Aorta (tissue), 5 donors: Measurements from ENCODE around the gene MIAT. TPM values are rescaled to one million over a fixed set of nuclear protein-coding genes. Genes with fewer than 3 reads are reported as not detected.

Experiments
- ATAC-seq: fragments of 200-7000 bp; cut with Tn5 transposase; one replicate; pipeline ENCODE4 v1.9.1; 2022; ENCODE audit warnings: moderate library complexity; ENCODE audit not compliant: low FRiP score
- DNase-seq, 2 donors: peaks; one replicate each; pipeline ENCODE4 v3.0.0-alpha.2; 2020
- H3K27ac ChIP-seq, 2 donors: one replicate each; pipeline ENCODE4 v1.5.1; 2013; ENCODE audit warnings: low read length in 2 of 2, mild to moderate bottlenecking in 2 of 2, moderate library complexity in 2 of 2, control low read depth in 1 of 2, inconsistent platforms in 1 of 2, low read depth in 1 of 2
- H3K27me3 ChIP-seq, 2 donors: one replicate each; pipeline ENCODE4 v1.6.1; 2013; ENCODE audit warnings: control low read depth in 1 of 2, low read length in 1 of 2, mild to moderate bottlenecking in 1 of 2, moderate library complexity in 1 of 2; ENCODE audit not compliant: insufficient read depth in 2 of 2, control insufficient read depth in 1 of 2
- H3K36me3 ChIP-seq, 2 donors: one replicate each; pipeline ENCODE4 v1.6.1; 2013; ENCODE audit warnings: control low read depth in 1 of 2, low read length in 1 of 2, mild to moderate bottlenecking in 1 of 2; ENCODE audit not compliant: insufficient read depth in 2 of 2, control insufficient read depth in 1 of 2
- H3K4me1 ChIP-seq, 2 donors: one replicate each; pipeline ENCODE4 v1.6.1; 2013; ENCODE audit warnings: low read length in 2 of 2, control low read depth in 1 of 2, mild to moderate bottlenecking in 1 of 2, moderate library complexity in 1 of 2; ENCODE audit not compliant: insufficient read depth in 2 of 2, control insufficient read depth in 1 of 2
- H3K4me3 ChIP-seq, 2 donors: one replicate each; pipeline ENCODE4 v1.5.1; 2013; ENCODE audit warnings: low read length in 2 of 2, control low read depth in 1 of 2, mild to moderate bottlenecking in 1 of 2
- H3K9me3 ChIP-seq: one replicate; pipeline ENCODE4 v1.6.1; 2013; ENCODE audit warnings: mild to moderate bottlenecking, low read length; ENCODE audit not compliant: control insufficient read depth
- WGBS, 2 donors: extraction: QIAGEN DNeasy Blood & Tissue Kit; methylation state at CpG; one replicate each; pipeline ENCODE4 v1.1.7; 2013; 5-methylcytosine and 5-hydroxymethylcytosine counted together
- intact Hi-C, 2 donors: fragments of 100-400 bp; cut with DNase I; formaldehyde crosslinking; loops; one replicate each; pipeline versions ENCODE4 v1.14.2 to v1.15.0; 2022
- polyA plus RNA-seq, 2 donors: library from polyadenylated mRNA; stranded (reverse); fragments of 200-250 nt; gene quantifications; one replicate each; pipeline ENCODE4 v1.2.3, GENCODE V29; 2013
- total RNA-seq, 2 donors: library from RNA; stranded (reverse); fragmentation: NEBNext Ultra II Directional; extraction: Animal tissue kit (Norgen Biotek cat#: 25700); gene quantifications; one replicate each; pipeline ENCODE4 v1.2.1, GENCODE V29; 2021
- donor health status: healthy with polysubstance abuse.
- donor health status: Bipolar disorder and iron deficiency.
- donor health status: DM: no; HTN: no; CAD: no.
- donor health status: DM: no; HTN: no; CAD: no.
- donor health status: DM: yes; HTN: yes; CAD: no.

Gene MIAT
- total and polyA plus RNA-seq, 4 donors: 0.28 to 5.0 (median 1.6) TPM; not detected in 1

- no peaks in the 10 kb centered on the region for H3K36me3 ChIP-seq
- 98% methylated on average over 5 of the region's 5 CpGs for WGBS, 2 donors
These were observed 61.1 kb downstream of the MIAT start for GRCh38 chr22:26718488-26718887.

GRCh38 chr22:26718905-26719304, 61.5 kb downstream of the MIAT start:
- Histone ChIP-seq H3K9me3 (no peaks in the 10 kb centered on the region), H3K27me3 (no peaks in the 10 kb centered on the region), H3K27ac (no peak overlapping the region), H3K36me3 (no peaks in the 10 kb centered on the region), H3K4me1 (peaks cover 0 to 1% of the 10 kb centered on the region in 2 donors), H3K4me3 (no peak overlapping the region)
- DNase-seq (no peak), ATAC-seq (no peak)
- 20 to 26% methylated on average over 4 of the region's 4 CpGs for WGBS, 2 donors
- intact Hi-C loops: no loop called here

More at GRCh38 chr22:26718488-26718887, 61.1 kb downstream of the MIAT start:
- DNase-seq (no peak), ATAC-seq (no peak)
- peaks cover 0 to 3% of the 10 kb centered on the region in 2 donors for H3K4me1 ChIP-seq
- no peak overlapping the region for H3K4me3 ChIP-seq
- H3K27ac ChIP-seq: no peak overlapping the region
- no peaks in the 10 kb centered on the region for H3K9me3 ChIP-seq
- H3K27me3 ChIP-seq: no peaks in the 10 kb centered on the region
- intact Hi-C loops: no loop called here

DNA sequence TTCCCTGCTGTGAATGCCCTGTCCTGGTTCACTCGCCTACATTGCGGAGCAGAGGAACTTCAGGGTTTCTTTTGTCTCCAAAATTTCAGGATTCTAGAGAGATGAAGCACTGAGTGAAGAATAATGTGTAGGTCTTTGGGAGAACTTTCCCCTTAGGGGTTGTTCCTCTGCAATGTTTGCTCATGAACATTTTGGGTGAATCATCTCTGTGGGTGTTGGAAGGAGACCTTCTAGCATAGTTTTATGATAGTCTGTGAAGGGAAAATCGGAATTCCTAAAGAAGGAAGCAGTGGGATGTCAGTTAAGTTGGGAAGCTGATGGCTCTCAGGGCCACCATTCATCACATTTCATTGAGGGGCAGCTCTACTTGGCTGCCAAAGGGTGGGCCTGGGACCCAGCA, 64.8 kb downstream of the MIAT start:
- H3K9me3 ChIP-seq: no peaks in the 10 kb centered on the region
- no peaks in the 10 kb centered on the region for H3K36me3 ChIP-seq
- DNase-seq (no peak), ATAC-seq (no peak)
- no peaks in the 10 kb centered on the region for H3K27me3 ChIP-seq
- H3K4me1 ChIP-seq: peaks cover 0 to 1% of the 10 kb centered on the region in 2 donors
- intact Hi-C loops: no loop called here
- WGBS, 2 donors: 90 to 94% methylated on average over 3 of the region's 3 CpGs
- H3K4me3 ChIP-seq: no peak overlapping the region
- H3K27ac ChIP-seq: no peak overlapping the region

- no peaks in the 10 kb centered on the region for H3K36me3 ChIP-seq
- no peaks in the 10 kb centered on the region for H3K4me1 ChIP-seq
- no peak overlapping the region for H3K27ac ChIP-seq
- WGBS, 2 donors: 95 to 96% methylated on average over 6 of the region's 6 CpGs
- H3K9me3 ChIP-seq: no peaks in the 10 kb centered on the region
- ATAC-seq: no peak
- DNase-seq: no peak
- no peak overlapping the region for H3K4me3 ChIP-seq
- intact Hi-C loops: no loop called here
- no peaks in the 10 kb centered on the region for H3K27me3 ChIP-seq
These were observed 67.0 kb downstream of the MIAT start for GRCh38 chr22:26724414-26724813.

- Histone ChIP-seq H3K4me1 (no peaks in the 10 kb centered on the region), H3K9me3 (no peaks in the 10 kb centered on the region), H3K4me3 (no peak overlapping the region), H3K27me3 (no peaks in the 10 kb centered on the region), H3K27ac (no peak overlapping the region), H3K36me3 (no peaks in the 10 kb centered on the region)
- intact Hi-C loops: no loop called here
- DNase-seq: no peak
- 93 to 94% methylated on average over 3 of the region's 3 CpGs for WGBS, 2 donors
- ATAC-seq: no peak
These were observed 67.8 kb downstream of the MIAT start for GRCh38 chr22:26725012-26725676.

Other genes starting within 250 kb of the MIAT start
- gene ASPHD2, start 228.3 kb upstream of the MIAT start, total RNA-seq: 1 to 10 TPM; 1.5 to 2.6 TPM
- gene ASPHD2, start 228.3 kb upstream of the MIAT start, polyA plus RNA-seq: under 1 TPM; 0.36 to 0.63 TPM
- 10 to 100 TPM; 20.5 to 35.6 TPM for gene HPS4, start 173.8 kb upstream of the MIAT start, total RNA-seq
- 10 to 100 TPM; 14.7 to 18.0 TPM for gene HPS4, start 173.8 kb upstream of the MIAT start, polyA plus RNA-seq
- gene SRRD, start 173.7 kb upstream of the MIAT start, total RNA-seq: 10 to 100 TPM; 13.0 to 18.4 TPM
- gene SRRD, start 173.7 kb upstream of the MIAT start, polyA plus RNA-seq: 1 to 10 TPM; 3.6 to 6.4 TPM
- gene TFIP11, start 145.1 kb upstream of the MIAT start, total RNA-seq: 10 to 100 TPM; 24.7 to 27.7 TPM
- 10 to 100 TPM in 1 of 2 donors, 1 to 10 TPM in 1; 6.1 to 31.4 TPM for gene TFIP11, start 145.1 kb upstream of the MIAT start, polyA plus RNA-seq
- 10 to 100 TPM; 26.0 to 26.7 TPM for gene TPST2, start 67.5 kb upstream of the MIAT start, total RNA-seq
- gene TPST2, start 67.5 kb upstream of the MIAT start, polyA plus RNA-seq: 10 to 100 TPM; 10.8 TPM
- 1 to 10 TPM; 1.4 TPM for gene CRYBB1, start 39.6 kb upstream of the MIAT start, total RNA-seq
- 1 to 10 TPM in 1 of 2 donors, under 1 TPM in 1; 0.43 to 4.4 TPM for gene CRYBB1, start 39.6 kb upstream of the MIAT start, polyA plus RNA-seq
- not detected for gene CRYBA4, start 35.6 kb upstream of the MIAT start, total RNA-seq
- not detected for gene CRYBA4, start 35.6 kb upstream of the MIAT start, polyA plus RNA-seq